ENCODE data around the gene XK.

GRCh38 chrX:37644381-37645305, 40.9 kb upstream of the XK start:
- no peak for TF ChIP-seq CTCF (IDR thresholded peaks at IDR 0.05)
- no peak for TF ChIP-seq ZFX (IDR thresholded peaks at IDR 0.05; ENCODE audit: borderline replicate concordance)
